Endometrial microvascular endothelial cells (primary cell): Measurements from ENCODE around the gene RPL28. TPM values are rescaled to one million over a fixed set of nuclear protein-coding genes. Genes with fewer than 3 reads are reported as not detected.
"Not testable (repeated sequence)": the region's sequence is repeated elsewhere in the genome, so short reads cannot be mapped to it uniquely, and the experiment has no call there.

Experiments
- in situ Hi-C: cut with HindIII; loops from 2 replicates; pipeline ENCODE4 v1.10.0; 2017; ENCODE audit warnings: low sequenced_read_pairs, low pct_unique_long_range_greater_than_20kb; ENCODE audit errors: inconsistent ontology term
- total RNA-seq: library from RNA; depleted of rRNA; stranded (reverse); fragments of >200 nt; gene quantifications from one replicate; pipeline ENCODE4 v1.2.3, GENCODE V29; 2015; ENCODE audit errors: inconsistent ontology term

Gene RPL28
- total RNA-seq, 1 donor from 2014 or later, result 298 TPM

GRCh38 chr19:55407800-55408532, 22.2 kb downstream of the RPL28 start:
- in situ Hi-C loops, result no loop called here

DNA sequence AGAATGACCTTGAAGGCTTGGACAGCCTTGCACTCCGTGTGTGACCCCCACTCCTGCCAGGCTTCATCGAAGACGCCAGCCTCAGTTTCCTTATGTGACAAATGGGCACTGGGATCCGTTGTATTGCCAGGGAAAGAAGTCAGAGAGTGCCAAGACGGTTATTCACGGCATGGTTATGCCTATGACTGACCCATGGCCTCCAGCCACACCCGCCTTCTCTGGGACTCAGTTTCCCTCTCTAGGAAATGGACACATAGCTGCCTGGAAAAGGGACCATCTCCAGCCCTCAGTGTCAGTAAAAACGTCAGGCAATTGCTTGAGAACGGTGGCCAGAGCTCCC, 22.8 kb downstream of the RPL28 start:
- in situ Hi-C loops, result no loop called here

- in situ Hi-C loops, result not testable (repeated sequence)
These were observed 23.4 kb downstream of the RPL28 start for GRCh38 chr19:55409179-55409578.

GRCh38 chr19:55410168-55410567, 24.4 kb downstream of the RPL28 start:
- in situ Hi-C loops, result no loop called here

DNA sequence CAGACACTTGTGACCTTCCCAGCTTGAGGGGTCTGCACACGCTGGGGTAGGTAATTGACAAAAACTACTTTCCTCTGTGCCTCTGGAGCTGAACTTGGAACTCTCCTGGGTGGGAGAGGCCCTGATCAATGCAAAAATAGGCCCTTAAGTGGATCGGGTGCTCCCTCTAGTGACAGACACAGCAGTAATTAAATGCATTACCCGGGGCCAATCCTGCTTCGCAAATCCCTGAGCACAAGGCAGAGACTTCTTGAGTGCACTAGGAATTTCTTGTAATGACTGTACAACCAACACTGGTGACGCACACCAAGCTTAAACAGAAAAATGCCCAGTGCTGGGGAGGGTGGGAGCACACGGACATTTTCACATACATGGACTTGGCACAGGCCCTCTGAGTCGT, 32.5 kb downstream of the RPL28 start:
- in situ Hi-C loops, result no loop called here

DNA sequence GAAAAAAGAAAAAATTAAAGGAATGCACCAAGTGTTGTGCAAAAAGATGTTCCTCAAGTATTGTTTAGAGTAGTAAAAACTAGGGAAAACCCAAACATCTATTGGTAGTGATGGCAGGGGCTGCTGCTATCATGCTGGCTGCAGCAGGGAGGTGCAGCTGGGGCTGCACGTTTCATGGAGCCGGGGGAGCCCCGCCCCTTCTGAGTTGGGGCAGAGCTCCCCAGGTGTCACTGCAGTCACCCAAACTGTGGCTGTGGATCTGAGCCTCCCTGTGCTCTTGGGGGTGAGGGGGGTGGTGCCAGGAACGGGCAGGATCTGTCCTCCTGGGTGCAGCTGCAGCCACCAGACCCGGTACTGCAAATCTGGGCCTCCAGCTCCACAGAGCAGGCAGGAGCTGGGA, 33.4 kb downstream of the RPL28 start:
- in situ Hi-C loops, result no loop called here

DNA sequence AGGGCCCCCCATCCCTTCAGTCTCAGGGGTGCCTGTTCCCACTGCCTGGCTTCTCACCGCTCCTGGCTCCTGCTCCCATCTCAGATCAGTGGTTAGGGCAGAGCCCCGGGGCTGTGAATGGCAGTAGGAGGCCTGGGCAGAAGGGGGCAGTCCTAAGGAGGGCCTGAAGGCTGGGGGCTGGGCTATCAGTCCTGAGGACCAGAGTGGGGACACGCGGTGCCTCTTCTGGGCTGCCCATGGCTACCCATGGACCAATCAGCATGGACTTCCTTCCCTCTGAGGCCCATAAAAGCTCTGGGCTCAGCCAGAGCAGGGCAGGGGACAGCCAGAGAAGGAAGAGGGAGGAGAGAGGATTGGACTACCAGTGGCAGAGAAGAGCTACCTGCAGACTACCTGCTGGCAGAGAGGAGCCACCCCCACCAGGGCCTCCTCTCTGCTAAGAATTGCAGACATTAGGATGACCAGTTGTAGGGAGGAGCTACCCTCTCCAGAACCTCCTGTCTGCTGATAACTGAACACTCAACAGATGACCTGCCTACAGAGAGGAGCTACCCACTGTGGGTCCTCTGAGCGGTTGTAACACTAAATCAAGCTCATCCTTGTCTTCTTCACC, 34.0 kb downstream of the RPL28 start:
- in situ Hi-C loops, result no loop called here

GRCh38 chr19:55421281-55421680, 35.5 kb downstream of the RPL28 start:
- in situ Hi-C loops, result not testable (repeated sequence)

DNA sequence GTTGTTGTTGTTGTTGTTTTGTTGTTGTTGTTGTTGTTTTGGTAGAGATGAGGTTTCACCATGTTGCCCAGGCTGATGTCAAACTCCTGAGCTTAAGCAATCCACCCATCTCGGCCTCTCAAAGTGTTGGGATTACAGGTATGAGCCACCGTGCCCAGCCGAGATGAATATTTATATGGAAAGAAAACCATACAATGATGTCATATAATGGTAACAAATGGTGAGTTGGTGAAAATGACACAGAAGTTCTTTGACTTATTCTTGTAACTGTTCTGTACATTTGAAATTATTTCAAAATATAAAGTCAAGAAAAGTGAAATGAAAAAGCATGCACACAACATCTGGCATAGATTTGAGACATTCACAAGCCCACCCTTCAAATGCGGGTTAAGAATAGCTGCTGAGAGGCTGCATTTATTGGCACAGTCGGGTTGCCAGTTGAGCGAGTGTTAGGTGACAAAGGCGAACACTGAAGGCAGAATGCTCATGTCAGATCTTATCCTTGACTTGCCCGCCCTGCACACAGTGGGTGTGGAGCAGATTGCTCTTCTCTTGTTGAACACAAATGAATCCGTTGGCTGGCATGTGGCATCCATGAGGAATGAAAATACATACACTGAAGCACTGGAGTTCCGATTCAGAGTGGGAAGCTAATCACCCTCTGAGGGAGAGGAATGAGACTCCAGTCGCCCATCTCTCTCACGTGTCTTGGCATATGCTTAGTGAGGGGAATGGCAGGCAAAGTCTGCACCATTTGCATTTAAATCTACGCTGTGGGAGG, 37.7 kb downstream of the RPL28 start:
- in situ Hi-C loops, result no loop called here

DNA sequence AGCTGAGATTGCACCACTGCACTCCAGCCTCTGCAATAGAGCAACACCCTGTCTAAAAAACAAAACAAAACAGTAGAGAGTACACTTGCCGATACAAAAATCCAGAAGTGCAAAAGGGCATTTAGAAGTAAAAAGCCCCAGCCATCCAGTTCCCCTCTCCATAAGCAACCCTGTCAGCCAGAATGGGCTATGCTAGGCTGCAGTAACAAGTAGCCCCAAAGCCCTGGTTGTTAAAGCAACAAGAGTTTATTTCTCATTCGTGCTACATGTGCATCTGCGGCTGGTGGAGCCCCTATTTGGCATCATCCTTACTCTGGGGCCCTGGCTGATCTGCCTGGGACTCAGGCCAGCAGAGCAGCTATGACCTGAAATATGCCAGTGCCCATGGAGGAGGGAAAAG, 38.8 kb downstream of the RPL28 start:
- in situ Hi-C loops, result no loop called here

DNA sequence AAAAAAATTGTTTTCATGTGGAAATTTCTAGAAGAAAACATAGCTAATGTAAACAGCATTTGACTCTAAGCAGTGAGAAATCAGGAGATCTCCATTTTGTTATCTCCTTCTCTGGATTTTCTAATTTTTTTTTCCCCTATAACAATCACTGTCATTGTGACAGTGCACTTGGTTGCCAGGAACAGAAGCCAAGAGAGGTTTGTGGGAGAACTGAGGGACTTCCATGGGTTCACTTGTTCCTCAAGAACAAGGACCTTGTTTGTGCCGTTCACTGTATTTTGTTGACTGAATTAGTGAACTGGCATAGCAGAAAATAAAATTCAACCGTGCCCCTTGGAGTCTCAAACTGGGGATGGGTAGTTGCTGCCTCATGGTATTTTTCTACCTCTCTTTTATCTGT, 40.3 kb downstream of the RPL28 start:
- in situ Hi-C loops, result no loop called here

GRCh38 chr19:55431183-55431582, 45.5 kb downstream of the RPL28 start:
- in situ Hi-C loops, result no loop called here

- in situ Hi-C loops, result no loop called here
These were observed 46.7 kb downstream of the RPL28 start for GRCh38 chr19:55432241-55432959.

- in situ Hi-C loops, result no loop called here
These were observed 47.6 kb downstream of the RPL28 start for GRCh38 chr19:55433292-55433691.

GRCh38 chr19:55434356-55434919, 48.7 kb downstream of the RPL28 start:
- in situ Hi-C loops, result no loop called here

DNA sequence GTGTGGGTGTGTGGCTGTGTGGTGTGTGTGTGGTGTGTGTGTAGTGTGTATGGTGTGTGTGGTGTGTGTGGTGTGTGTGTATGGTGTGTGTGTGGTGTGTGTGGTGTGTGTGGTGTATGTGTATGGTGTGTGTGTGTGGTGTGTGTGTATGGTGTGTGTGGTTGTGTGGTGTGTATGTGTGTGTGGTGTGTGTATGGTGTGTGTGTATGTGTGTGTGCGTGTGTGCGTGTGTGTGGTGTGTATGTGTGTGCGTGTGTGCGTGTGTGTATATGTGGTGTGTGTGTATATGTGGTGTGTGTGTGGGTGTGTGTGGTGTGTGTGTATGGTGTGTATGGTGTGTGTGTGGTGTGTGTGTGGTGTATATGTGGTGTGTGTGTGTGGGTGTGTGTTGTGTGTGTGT, 49.3 kb downstream of the RPL28 start:
- in situ Hi-C loops, result no loop called here

DNA sequence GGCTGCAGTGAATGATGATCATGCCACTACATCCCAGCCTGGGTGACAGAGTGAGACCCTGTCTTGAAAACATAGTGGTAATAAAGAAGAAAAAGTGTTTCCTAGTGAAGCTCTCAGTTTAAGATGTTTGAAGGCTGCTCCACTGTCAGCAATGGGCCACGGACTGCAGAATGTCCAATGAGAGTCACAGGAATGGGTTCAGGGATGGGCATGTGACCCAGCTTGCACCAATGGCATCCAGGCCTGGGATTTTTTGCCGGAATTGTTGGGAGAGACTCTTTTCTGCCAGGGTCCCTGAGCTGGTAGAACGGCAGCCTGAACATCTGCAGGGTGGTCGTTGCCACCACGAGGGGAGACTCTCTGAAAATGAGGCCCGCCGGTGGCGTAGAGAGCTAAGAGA, 51.1 kb downstream of the RPL28 start:
- in situ Hi-C loops, result no loop called here

DNA sequence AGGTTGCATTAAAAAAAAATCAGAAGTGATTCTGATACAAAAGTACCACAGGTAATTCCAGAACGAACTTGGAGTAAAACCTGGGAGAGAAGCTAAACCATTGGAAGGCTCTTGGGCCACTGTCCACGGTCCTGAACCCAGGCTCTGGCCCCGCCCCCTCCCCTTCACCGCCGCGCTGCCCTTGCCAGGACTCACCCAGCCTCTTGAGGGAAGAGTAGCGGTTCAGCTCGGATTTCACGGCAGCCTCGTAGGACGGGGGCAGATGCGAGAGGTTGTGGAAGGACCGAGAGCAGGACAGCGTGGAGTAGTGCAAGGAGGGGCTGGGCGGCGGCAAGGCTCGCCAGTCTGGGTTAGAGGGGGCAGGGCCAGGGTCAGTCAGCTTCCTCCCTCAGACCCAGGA, 51.7 kb downstream of the RPL28 start:
- in situ Hi-C loops, result no loop called here

DNA sequence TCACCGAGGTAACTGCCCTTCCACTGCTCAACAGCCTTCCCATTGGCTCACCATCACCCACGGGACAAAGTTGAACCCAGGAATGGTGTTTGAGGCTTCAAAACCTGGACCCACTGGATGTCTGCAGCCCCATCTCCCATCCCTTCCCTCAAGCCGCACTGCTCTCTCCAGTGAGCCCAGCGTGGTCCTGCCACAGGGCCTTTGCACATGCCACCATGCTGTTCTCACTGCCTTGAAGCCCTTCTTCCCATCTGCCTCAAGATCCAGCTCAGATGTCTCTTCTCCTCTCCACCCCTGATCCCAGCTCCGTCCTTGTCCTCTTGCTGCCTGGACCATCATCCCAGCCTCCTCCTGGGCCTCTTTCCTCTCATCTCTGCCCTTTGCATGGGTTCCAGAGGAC, 53.3 kb downstream of the RPL28 start:
- in situ Hi-C loops, result no loop called here
